Fibroblast of the aortic adventitia (primary cell): Measurements from ENCODE around the gene CLEC18B. TPM values are rescaled to one million over a fixed set of nuclear protein-coding genes. Genes with fewer than 3 reads are reported as not detected.

ENCODE experiments used
- DNase-seq: peaks from one replicate; pipeline ENCODE4 v3.0.0-alpha.2; 2010; ENCODE audit warnings: low read depth
- H3K4me3 ChIP-seq: 2 replicates; pipeline ENCODE4 v1.5.1; 2011; ENCODE audit warnings: low read depth, mild to moderate bottlenecking, control low read depth, low read length, moderate library complexity
- CTCF ChIP-seq: IDR thresholded peaks from 2 replicates; pipeline ENCODE4 v1.5.1; 2011; ENCODE audit warnings: mild to moderate bottlenecking, low read length, control low read depth, inconsistent platforms; ENCODE audit not compliant: insufficient read depth
- total RNA-seq: library from RNA; depleted of rRNA; stranded (reverse); fragments of >200 nt; gene quantifications from 2 replicates; pipeline ENCODE4 v1.2.3, GENCODE V29; 2012; ENCODE audit warnings: low replicate concordance

CLEC18B gene
- total RNA-seq, 1 donor = not detected

GRCh38 chr16:74463888-74464287 is 42.6 kb upstream of the CLEC18B start:
- DNase-seq = no peak

GRCh38 chr16:74462361-74462760 is 41.1 kb upstream of the CLEC18B start:
- no peak overlapping the region for H3K4me3 ChIP-seq
- DNase-seq = no peak
- TF ChIP-seq CTCF = no peak

More at GRCh38 chr16:74463888-74464287, 42.6 kb upstream of the CLEC18B start:
- H3K4me3 ChIP-seq = no peak overlapping the region
- no peak for TF ChIP-seq CTCF

DNA sequence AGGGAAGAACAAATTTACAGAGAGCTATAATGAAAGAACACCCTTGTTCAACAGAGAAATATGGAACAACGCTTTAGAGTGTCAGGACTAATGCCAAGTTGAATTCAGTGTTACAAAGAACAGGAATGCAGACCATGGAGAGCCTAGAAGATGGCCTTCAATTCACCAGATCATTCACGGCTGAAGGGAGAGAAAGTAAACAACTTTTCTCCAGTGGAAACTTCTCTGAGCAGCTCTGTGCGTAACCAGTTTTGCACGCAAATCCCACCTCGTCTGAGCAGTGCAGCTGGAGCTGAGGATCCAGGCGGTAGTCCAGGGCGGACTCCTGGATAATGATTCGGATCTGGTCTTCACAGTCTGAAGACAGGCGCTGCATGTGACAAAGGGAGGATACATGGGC is 40.5 kb upstream of the CLEC18B start:
- TF ChIP-seq CTCF = no peak
- no peak for DNase-seq
- no peak overlapping the region for H3K4me3 ChIP-seq

- H3K4me3 ChIP-seq = no peak overlapping the region
- no peak for TF ChIP-seq CTCF
- no peak for DNase-seq
These were observed 39.3 kb upstream of the CLEC18B start for GRCh38 chr16:74460542-74460941.

DNA sequence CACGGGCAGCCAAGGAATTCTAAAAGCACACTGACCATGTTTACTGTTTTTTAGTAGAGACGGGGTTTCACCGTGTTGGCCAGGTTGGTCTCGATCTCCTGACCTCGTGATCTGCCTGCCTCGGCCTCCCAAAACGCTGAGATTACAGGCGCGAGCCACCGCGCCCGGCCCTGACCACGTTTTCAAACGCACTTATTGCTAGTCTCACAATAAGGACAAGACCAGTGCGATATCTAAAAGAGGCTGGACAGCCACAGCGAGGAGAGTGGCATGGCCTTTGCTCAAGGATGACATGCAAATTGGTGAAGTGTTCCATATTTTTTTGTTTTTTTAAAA is 35.0 kb upstream of the CLEC18B start:
- no peak for DNase-seq
- no peak for TF ChIP-seq CTCF
- no peak overlapping the region for H3K4me3 ChIP-seq

DNA sequence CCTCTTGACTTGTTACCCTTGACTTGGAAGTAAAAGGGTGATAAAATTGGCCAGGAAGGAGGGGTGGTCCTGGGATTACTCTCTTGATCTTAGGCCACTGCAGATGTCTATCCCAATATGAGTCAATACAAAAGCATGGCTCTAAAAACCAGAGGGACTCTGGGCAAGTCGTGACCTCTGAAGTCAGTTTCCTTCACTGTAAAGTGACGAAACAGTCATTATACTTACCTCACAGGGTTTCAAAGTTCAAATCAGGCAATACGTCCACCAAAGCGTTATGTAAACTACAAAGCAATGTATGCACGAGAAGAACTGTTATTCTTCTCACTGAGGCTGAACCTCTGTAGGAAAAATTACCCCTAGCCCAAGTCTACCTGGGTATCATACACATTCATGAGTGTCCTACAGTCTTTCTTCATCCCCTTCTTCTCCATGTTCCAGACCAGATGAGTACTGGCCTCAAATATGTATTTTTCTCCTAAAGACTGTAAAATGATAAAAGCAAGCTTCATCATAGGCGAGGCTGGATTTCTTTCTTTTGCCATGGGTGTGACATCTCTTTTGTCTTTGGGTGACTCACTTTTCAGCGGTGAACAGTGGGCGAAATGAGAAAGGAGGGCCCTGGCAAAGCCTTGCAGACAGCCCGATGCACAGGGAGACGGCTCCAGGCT is 34.5 kb upstream of the CLEC18B start:
- H3K4me3 ChIP-seq = no peak overlapping the region
- no peak for TF ChIP-seq CTCF
- DNase-seq = peak; percentile 85

DNA sequence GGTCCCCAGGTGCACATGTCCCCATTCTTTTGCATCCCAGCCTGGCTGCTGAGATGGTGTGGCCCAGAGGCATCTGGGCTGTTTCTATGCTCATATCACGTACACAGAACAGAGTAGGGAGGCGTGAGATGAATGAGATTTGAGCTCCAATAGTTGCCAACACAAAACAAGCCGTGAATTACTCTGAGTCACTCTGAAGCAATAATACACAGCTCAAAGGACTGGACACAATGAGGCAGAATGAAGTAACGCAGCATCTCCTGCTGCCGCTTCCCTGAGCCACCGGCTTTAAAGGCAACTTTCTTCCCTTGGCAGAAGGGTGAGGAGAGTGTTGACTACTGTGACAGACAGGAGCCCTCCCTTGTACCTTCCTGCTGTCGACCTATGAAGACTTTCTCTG is 33.9 kb upstream of the CLEC18B start:
- DNase-seq = peak; percentile 79
- TF ChIP-seq CTCF = no peak
- H3K4me3 ChIP-seq = no peak overlapping the region
